OCI-LY1 (cell line): ENCODE results near the gene OPA1.

ENCODE experiments used
- H2AFZ ChIP-seq: fragments of 200-600 bp; sonication (generic), shearing (Covaris generic); 2 replicates; pipeline ENCODE4 v1.6.0; 2014; ENCODE audit warnings: antibody characterized with exemption, mild to moderate bottlenecking, low read length
- H3F3A ChIP-seq: fragments of 200-600 bp; sonication (generic), shearing (Covaris generic); 2 replicates; pipeline ENCODE4 v1.6.0; 2014; ENCODE audit warnings: mild to moderate bottlenecking, antibody characterized with exemption, low read length, moderate library complexity; ENCODE audit not compliant: insufficient read depth
- H3K27ac ChIP-seq: fragments of 200-600 bp; sonication (generic); 2 replicates; pipeline ENCODE4 v1.5.1; 2014; ENCODE audit warnings: low read length, mixed run types, mild to moderate bottlenecking, low read depth; ENCODE audit not compliant: poor library complexity, severe bottlenecking
- H3K27me3 ChIP-seq: fragments of 200-600 bp; sonication (generic); 2 replicates; pipeline ENCODE4 v1.6.0; 2014; ENCODE audit warnings: antibody characterized with exemption, mild to moderate bottlenecking, low read length, moderate library complexity; ENCODE audit not compliant: insufficient read depth
- H3K36me3 ChIP-seq: fragments of 200-600 bp; sonication (generic); 2 replicates; pipeline ENCODE4 v1.6.1; 2014; ENCODE audit warnings: mild to moderate bottlenecking, antibody characterized with exemption, low read length, moderate library complexity, mixed read lengths; ENCODE audit not compliant: insufficient read depth
- H3K4me1 ChIP-seq: fragments of 200-600 bp; sonication (generic); 2 replicates; pipeline ENCODE4 v1.5.1; 2014; ENCODE audit warnings: mild to moderate bottlenecking, low read length, moderate library complexity; ENCODE audit not compliant: insufficient read depth, severe bottlenecking
- H3K4me2 ChIP-seq: fragments of 200-600 bp; sonication (generic), shearing (Covaris generic); 2 replicates; pipeline ENCODE4 v1.6.1; 2014; ENCODE audit warnings: low read length
- H3K4me3 ChIP-seq: fragments of 200-600 bp; sonication (generic); 2 replicates; pipeline ENCODE4 v1.5.1; 2014; ENCODE audit warnings: low read length, low read depth, mild to moderate bottlenecking, mixed read lengths; ENCODE audit not compliant: poor library complexity, severe bottlenecking
- H3K79me2 ChIP-seq: fragments of 200-600 bp; shearing (Covaris generic); 2 replicates; pipeline ENCODE4 v1.6.1; 2016; ENCODE audit warnings: mixed run types, low read length, mixed read lengths; ENCODE audit not compliant: insufficient read depth
- H3K9ac ChIP-seq: fragments of 200-600 bp; sonication (generic), shearing (Covaris generic); 2 replicates; pipeline ENCODE4 v1.6.1; 2014; ENCODE audit warnings: mild to moderate bottlenecking, low read length, mixed read lengths
- H3K9me2 ChIP-seq: fragments of 200-600 bp; sonication (generic), shearing (Covaris generic); 2 replicates; pipeline ENCODE4 v1.6.1; 2014; ENCODE audit warnings: low read depth, mild to moderate bottlenecking, low read length, mixed read lengths
- H3K9me3 ChIP-seq: fragments of 200-600 bp; shearing (Covaris generic); 2 replicates; pipeline ENCODE4 v1.6.1; 2014; ENCODE audit warnings: low read length, mixed read lengths
- H4K20me1 ChIP-seq: fragments of 200-600 bp; sonication (generic), shearing (Covaris generic); 2 replicates; pipeline ENCODE4 v1.6.0; 2016; ENCODE audit warnings: mild to moderate bottlenecking, low read length; ENCODE audit not compliant: insufficient read depth
- EZH2 ChIP-seq: fragments of 200-600 bp; sonication (generic), shearing (Covaris generic); IDR thresholded peaks from 2 replicates; pipeline ENCODE4 v1.8.0; 2017; ENCODE audit warnings: borderline replicate concordance, mixed run types, mild to moderate bottlenecking, antibody characterized with exemption, low read length, moderate library complexity, mixed read lengths
- TF ChIP-seq, protein P1 (sequence below): fragments of 200-600 bp; sonication (generic), shearing (Covaris generic); IDR thresholded peaks from 2 replicates; pipeline ENCODE4 v1.5.1; 2017; ENCODE audit warnings: mild to moderate bottlenecking, antibody characterized with exemption, low read length, moderate library complexity, mixed read lengths

The OPA1 gene

DNA sequence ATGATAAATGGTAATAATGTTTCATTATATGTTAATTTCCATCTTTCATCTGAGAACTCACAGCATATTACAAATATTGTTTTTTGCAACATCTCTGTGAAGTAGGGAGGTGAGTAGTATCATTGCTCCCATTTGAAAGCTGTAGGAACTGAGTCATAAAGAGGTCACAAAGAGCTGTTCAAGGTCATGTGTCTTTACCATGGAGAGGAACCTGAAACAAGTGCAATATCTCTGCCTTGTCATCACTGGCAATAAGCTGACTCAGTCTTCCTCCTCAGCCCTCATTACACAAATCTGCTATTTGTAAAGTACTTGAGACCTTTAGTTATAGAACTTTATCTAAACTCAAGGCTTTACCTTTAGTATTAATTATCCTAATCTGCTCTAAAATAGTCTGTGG, 33.9 kb upstream of the OPA1 start:
- Histone ChIP-seq H3K27ac (no peak overlapping the region), H3K79me2 (no peaks in the 10 kb centered on the region), H4K20me1 (no peaks in the 10 kb centered on the region), H3K27me3 (no peaks in the 10 kb centered on the region), H3K4me2 (no peak overlapping the region), H3K36me3 (no peaks in the 10 kb centered on the region), H3F3A (no peaks in the 10 kb centered on the region), H3K9ac (no peak overlapping the region), H3K9me2 (no peaks in the 10 kb centered on the region), H3K9me3 (no peaks in the 10 kb centered on the region), H2AFZ (no peak overlapping the region), H3K4me1 (no peaks in the 10 kb centered on the region), H3K4me3 (no peak overlapping the region)
- TF ChIP-seq, protein P1, sequence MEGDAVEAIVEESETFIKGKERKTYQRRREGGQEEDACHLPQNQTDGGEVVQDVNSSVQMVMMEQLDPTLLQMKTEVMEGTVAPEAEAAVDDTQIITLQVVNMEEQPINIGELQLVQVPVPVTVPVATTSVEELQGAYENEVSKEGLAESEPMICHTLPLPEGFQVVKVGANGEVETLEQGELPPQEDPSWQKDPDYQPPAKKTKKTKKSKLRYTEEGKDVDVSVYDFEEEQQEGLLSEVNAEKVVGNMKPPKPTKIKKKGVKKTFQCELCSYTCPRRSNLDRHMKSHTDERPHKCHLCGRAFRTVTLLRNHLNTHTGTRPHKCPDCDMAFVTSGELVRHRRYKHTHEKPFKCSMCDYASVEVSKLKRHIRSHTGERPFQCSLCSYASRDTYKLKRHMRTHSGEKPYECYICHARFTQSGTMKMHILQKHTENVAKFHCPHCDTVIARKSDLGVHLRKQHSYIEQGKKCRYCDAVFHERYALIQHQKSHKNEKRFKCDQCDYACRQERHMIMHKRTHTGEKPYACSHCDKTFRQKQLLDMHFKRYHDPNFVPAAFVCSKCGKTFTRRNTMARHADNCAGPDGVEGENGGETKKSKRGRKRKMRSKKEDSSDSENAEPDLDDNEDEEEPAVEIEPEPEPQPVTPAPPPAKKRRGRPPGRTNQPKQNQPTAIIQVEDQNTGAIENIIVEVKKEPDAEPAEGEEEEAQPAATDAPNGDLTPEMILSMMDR: no peak
- no peak for TF ChIP-seq EZH2

DNA sequence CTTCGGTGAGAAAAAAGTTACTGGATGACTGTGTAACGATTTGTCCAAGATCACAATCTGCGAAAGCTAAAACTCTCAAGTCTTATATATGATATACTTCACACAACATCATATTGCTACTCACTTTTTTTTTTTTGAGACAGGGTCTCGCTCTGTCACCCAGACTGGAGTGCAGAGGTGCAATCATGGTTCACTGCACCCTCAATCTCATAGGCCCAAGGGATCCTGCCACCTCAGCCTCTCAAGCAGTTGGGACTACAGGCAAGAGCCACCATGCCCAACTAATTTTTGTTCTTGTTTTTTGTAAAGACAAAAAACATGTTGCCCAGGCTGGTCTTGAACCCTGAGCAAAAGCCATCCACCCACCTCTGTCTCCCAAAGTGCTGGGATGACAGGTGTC, 32.9 kb upstream of the OPA1 start:
- H4K20me1 ChIP-seq: no peaks in the 10 kb centered on the region
- no peaks in the 10 kb centered on the region for H3K36me3 ChIP-seq
- no peaks in the 10 kb centered on the region for H3K79me2 ChIP-seq
- H3K4me1 ChIP-seq: no peaks in the 10 kb centered on the region
- H3K27me3 ChIP-seq: no peaks in the 10 kb centered on the region
- H3K9ac ChIP-seq: no peak overlapping the region
- TF ChIP-seq, protein P1: no peak
- TF ChIP-seq EZH2: no peak
- no peak overlapping the region for H3K4me3 ChIP-seq
- no peaks in the 10 kb centered on the region for H3F3A ChIP-seq
- H3K4me2 ChIP-seq: no peak overlapping the region
- H3K9me2 ChIP-seq: no peaks in the 10 kb centered on the region
- no peak overlapping the region for H2AFZ ChIP-seq
- H3K9me3 ChIP-seq: no peaks in the 10 kb centered on the region
- H3K27ac ChIP-seq: no peak overlapping the region

DNA sequence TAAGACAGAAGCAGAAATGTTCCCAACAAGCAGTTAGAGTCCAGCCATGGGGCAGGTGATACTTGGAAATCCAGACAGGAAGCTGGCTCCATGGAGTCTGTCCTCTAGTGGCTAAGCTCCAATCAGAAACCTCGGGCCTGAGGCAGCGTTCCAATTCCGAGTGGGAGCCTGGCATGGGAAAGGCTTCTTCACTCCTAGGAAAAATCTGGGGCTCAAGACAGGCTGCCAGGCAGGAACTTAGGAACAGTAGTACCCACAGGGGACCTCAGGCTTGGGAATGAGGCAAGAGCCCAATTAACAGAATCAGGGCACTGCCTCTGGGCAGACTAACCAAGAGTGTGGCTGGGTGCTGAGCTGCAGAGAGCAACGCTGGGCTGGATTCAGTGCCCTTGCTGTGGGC, 32.1 kb upstream of the OPA1 start:
- no peaks in the 10 kb centered on the region for H3K9me2 ChIP-seq
- no peak overlapping the region for H3K27ac ChIP-seq
- no peaks in the 10 kb centered on the region for H3K27me3 ChIP-seq
- H3K9me3 ChIP-seq: no peaks in the 10 kb centered on the region
- no peaks in the 10 kb centered on the region for H3K4me1 ChIP-seq
- H3K79me2 ChIP-seq: no peaks in the 10 kb centered on the region
- no peak overlapping the region for H2AFZ ChIP-seq
- no peak overlapping the region for H3K9ac ChIP-seq
- TF ChIP-seq, protein P1: no peak
- TF ChIP-seq EZH2: no peak
- no peaks in the 10 kb centered on the region for H3F3A ChIP-seq
- H3K4me2 ChIP-seq: no peak overlapping the region
- no peaks in the 10 kb centered on the region for H3K36me3 ChIP-seq
- no peaks in the 10 kb centered on the region for H4K20me1 ChIP-seq
- H3K4me3 ChIP-seq: no peak overlapping the region
